Aorta (tissue), 5 donors: ENCODE results near the gene CYTH4. TPM values are rescaled to one million over a fixed set of nuclear protein-coding genes. Genes with fewer than 3 reads are reported as not detected.

Source experiments
- ATAC-seq: fragments of 200-7000 bp; cut with Tn5 transposase; one replicate; pipeline ENCODE4 v1.9.1; 2022; ENCODE audit warnings: moderate library complexity; ENCODE audit not compliant: low FRiP score
- DNase-seq, 2 donors: peaks; one replicate each; pipeline ENCODE4 v3.0.0-alpha.2; 2020
- H3K27ac ChIP-seq, 2 donors: one replicate each; pipeline ENCODE4 v1.5.1; 2013; ENCODE audit warnings: low read length in 2 of 2, mild to moderate bottlenecking in 2 of 2, moderate library complexity in 2 of 2, control low read depth in 1 of 2, inconsistent platforms in 1 of 2, low read depth in 1 of 2
- H3K27me3 ChIP-seq, 2 donors: one replicate each; pipeline ENCODE4 v1.6.1; 2013; ENCODE audit warnings: control low read depth in 1 of 2, low read length in 1 of 2, mild to moderate bottlenecking in 1 of 2, moderate library complexity in 1 of 2; ENCODE audit not compliant: insufficient read depth in 2 of 2, control insufficient read depth in 1 of 2
- H3K36me3 ChIP-seq, 2 donors: one replicate each; pipeline ENCODE4 v1.6.1; 2013; ENCODE audit warnings: control low read depth in 1 of 2, low read length in 1 of 2, mild to moderate bottlenecking in 1 of 2; ENCODE audit not compliant: insufficient read depth in 2 of 2, control insufficient read depth in 1 of 2
- H3K4me1 ChIP-seq, 2 donors: one replicate each; pipeline ENCODE4 v1.6.1; 2013; ENCODE audit warnings: low read length in 2 of 2, control low read depth in 1 of 2, mild to moderate bottlenecking in 1 of 2, moderate library complexity in 1 of 2; ENCODE audit not compliant: insufficient read depth in 2 of 2, control insufficient read depth in 1 of 2
- H3K4me3 ChIP-seq, 2 donors: one replicate each; pipeline ENCODE4 v1.5.1; 2013; ENCODE audit warnings: low read length in 2 of 2, control low read depth in 1 of 2, mild to moderate bottlenecking in 1 of 2
- H3K9me3 ChIP-seq: one replicate; pipeline ENCODE4 v1.6.1; 2013; ENCODE audit warnings: mild to moderate bottlenecking, low read length; ENCODE audit not compliant: control insufficient read depth
- WGBS, 2 donors: extraction: QIAGEN DNeasy Blood & Tissue Kit; methylation state at CpG; one replicate each; pipeline ENCODE4 v1.1.7; 2013; 5-methylcytosine and 5-hydroxymethylcytosine counted together
- intact Hi-C, 2 donors: fragments of 100-400 bp; cut with DNase I; formaldehyde crosslinking; loops; one replicate each; pipeline versions ENCODE4 v1.14.2 to v1.15.0; 2022
- polyA plus RNA-seq, 2 donors: library from polyadenylated mRNA; stranded (reverse); fragments of 200-250 nt; gene quantifications; one replicate each; pipeline ENCODE4 v1.2.3, GENCODE V29; 2013
- total RNA-seq, 2 donors: library from RNA; stranded (reverse); fragmentation: NEBNext Ultra II Directional; extraction: Animal tissue kit (Norgen Biotek cat#: 25700); gene quantifications; one replicate each; pipeline ENCODE4 v1.2.1, GENCODE V29; 2021
- donor health status: healthy with polysubstance abuse.
- donor health status: Bipolar disorder and iron deficiency.
- donor health status: DM: no; HTN: no; CAD: no.
- donor health status: DM: no; HTN: no; CAD: no.
- donor health status: DM: yes; HTN: yes; CAD: no.

The CYTH4 gene
- total and polyA plus RNA-seq, 4 donors = 4.5 to 68.7 (median 22.0) TPM

DNA sequence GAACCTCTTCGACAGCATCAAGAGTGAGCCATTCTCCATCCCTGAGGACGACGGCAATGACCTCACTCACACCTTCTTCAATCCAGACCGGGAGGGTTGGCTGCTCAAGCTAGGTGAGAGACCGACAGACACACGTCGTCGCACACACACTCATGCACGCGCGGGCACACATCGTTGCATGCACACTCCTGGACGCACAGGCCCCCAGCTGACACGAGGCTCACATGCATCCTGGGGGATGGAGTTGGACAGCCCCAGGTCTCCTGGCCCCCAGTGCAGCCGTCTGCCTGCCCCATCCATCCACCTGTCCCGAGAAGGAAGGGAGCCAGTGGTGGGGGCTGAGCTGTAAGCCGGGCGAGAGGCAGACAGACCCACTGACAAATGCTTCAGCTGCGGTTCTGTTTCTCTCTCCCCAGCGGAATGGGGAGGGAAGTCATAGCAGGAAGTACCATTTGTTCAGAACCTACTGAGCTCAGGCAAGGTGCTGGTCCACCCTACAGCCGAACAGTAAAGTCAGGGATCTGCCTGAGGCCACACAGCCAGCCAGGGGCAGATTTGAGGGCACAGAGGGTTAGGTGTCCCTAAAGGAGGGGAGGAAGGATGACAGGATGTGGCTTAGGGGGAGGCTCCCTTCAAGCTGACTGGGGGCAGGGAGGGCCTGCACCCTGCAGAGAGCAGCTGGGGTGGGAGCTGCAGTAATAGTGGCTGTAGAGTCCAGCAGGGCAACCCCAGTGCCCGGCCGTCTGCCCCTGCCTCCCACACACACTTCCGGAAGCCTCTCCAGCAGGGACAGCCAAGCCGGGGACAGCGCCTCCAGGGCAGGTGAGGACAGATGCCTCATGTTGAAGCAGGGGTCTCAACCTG lies 27.1 kb downstream of the CYTH4 start:
- H3K27me3 ChIP-seq = no peaks in the 10 kb centered on the region
- no peak for DNase-seq
- H3K27ac ChIP-seq = no peak overlapping the region
- intact Hi-C loops = no loop called here
- H3K4me3 ChIP-seq = no peak overlapping the region
- H3K36me3 ChIP-seq = no peaks in the 10 kb centered on the region
- no peak for ATAC-seq
- 90% methylated on average over 26 of the region's 26 CpGs for WGBS, 2 donors
- H3K4me1 ChIP-seq = no peaks in the 10 kb centered on the region
- H3K9me3 ChIP-seq = no peaks in the 10 kb centered on the region

- no peaks in the 10 kb centered on the region for H3K4me1 ChIP-seq
- DNase-seq (no peak), ATAC-seq (no peak)
- no peak overlapping the region for H3K27ac ChIP-seq
- no peaks in the 10 kb centered on the region for H3K9me3 ChIP-seq
- intact Hi-C loops = no loop called here
- H3K4me3 ChIP-seq = no peak overlapping the region
- H3K36me3 ChIP-seq = no peaks in the 10 kb centered on the region
- no peaks in the 10 kb centered on the region for H3K27me3 ChIP-seq
- WGBS, 2 donors = 80 to 81% methylated on average over 11 of the region's 11 CpGs
Measured at GRCh38 chr22:37310075-37310606, 27.8 kb downstream of the CYTH4 start.

- H3K4me1 ChIP-seq = no peaks in the 10 kb centered on the region
- ATAC-seq (no peak), DNase-seq (peak in 1 of 2 donors; percentile 74)
- intact Hi-C loops = no loop called here
- H3K4me3 ChIP-seq = no peak overlapping the region
- no peak overlapping the region for H3K27ac ChIP-seq
- no peaks in the 10 kb centered on the region for H3K27me3 ChIP-seq
- WGBS, 2 donors = 93% methylated on average over 25 of the region's 25 CpGs
- no peaks in the 10 kb centered on the region for H3K36me3 ChIP-seq
- H3K9me3 ChIP-seq = no peaks in the 10 kb centered on the region
Measured at GRCh38 chr22:37310815-37311595, 28.7 kb downstream of the CYTH4 start.

GRCh38 chr22:37311761-37312312 lies 29.5 kb downstream of the CYTH4 start:
- intact Hi-C loops = no loop called here
- H3K4me1 ChIP-seq = no peaks in the 10 kb centered on the region

DNA sequence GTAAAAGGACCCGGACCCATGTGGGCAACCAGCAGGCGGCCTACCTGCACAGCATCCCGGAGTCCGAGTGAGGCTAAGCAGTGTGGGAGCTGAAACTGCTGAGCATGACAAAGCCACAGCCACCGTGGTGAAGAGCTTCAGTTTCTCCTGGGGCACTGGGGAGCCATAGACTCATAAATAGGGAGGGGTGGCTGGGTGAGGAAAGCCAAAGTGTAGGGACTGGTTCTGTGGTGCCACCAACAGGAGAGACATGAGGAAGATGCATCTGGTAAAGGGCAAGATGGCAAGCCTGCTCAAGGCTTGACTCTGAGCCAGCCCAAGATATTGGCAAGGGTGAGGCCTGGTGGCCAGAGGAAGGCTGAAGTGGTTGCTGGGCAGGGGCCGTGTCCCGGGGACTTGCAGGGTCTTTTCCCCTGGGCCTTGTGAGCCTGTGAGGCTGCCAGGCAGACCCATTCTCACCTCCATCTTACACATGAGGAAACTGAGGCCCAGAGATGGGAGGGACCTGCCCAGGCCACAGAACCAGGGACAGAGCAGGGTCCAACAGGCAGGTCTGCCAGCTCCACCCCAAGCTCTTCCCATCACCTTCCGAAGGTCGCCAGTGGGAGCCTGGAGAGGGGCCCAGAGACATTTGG lies 30.4 kb downstream of the CYTH4 start:
- ATAC-seq = no peak
- no peak overlapping the region for H3K27ac ChIP-seq
- intact Hi-C loops = no loop called here

More at GRCh38 chr22:37311761-37312312, 29.5 kb downstream of the CYTH4 start:
- Histone ChIP-seq H3K27me3 (no peaks in the 10 kb centered on the region), H3K9me3 (no peaks in the 10 kb centered on the region), H3K27ac (no peak overlapping the region), H3K36me3 (no peaks in the 10 kb centered on the region), H3K4me3 (no peak overlapping the region)
- DNase-seq (no peak), ATAC-seq (no peak)
- WGBS, 2 donors = 91 to 94% methylated on average over 19 of the region's 19 CpGs

GRCh38 chr22:37313376-37314314 lies 31.3 kb downstream of the CYTH4 start:
- 43 to 45% methylated on average over 25 of the region's 25 CpGs for WGBS, 2 donors
- Histone ChIP-seq H3K4me3 (no peak overlapping the region), H3K27me3 (no peaks in the 10 kb centered on the region), H3K27ac (no peak overlapping the region), H3K9me3 (no peaks in the 10 kb centered on the region), H3K36me3 (no peaks in the 10 kb centered on the region), H3K4me1 (no peaks in the 10 kb centered on the region)
- ATAC-seq (peak; percentile 5), DNase-seq (no peak)
- intact Hi-C loops = no loop called here

More for the DNA sequence above, 30.4 kb downstream of the CYTH4 start:
- no peak overlapping the region for H3K4me3 ChIP-seq
- 87 to 88% methylated on average over 9 of the region's 9 CpGs for WGBS, 2 donors
- DNase-seq = no peak
- no peaks in the 10 kb centered on the region for H3K27me3 ChIP-seq
- no peaks in the 10 kb centered on the region for H3K36me3 ChIP-seq
- no peaks in the 10 kb centered on the region for H3K4me1 ChIP-seq
- H3K9me3 ChIP-seq = no peaks in the 10 kb centered on the region

- Histone ChIP-seq H3K4me1 (no peaks in the 10 kb centered on the region), H3K27me3 (no peaks in the 10 kb centered on the region), H3K4me3 (no peak overlapping the region), H3K9me3 (no peaks in the 10 kb centered on the region), H3K36me3 (no peaks in the 10 kb centered on the region), H3K27ac (no peak overlapping the region)
- WGBS, 2 donors = 42 to 45% methylated on average over 15 to 16 of the region's 16 CpGs
- DNase-seq (no peak), ATAC-seq (no peak)
- intact Hi-C loops = no loop called here
Measured at GRCh38 chr22:37314315-37315074, 32.2 kb downstream of the CYTH4 start.
